ENCODE measurements around the gene FTCDNL1. TPM values are rescaled to one million over a fixed set of nuclear protein-coding genes. Genes with fewer than 3 reads are reported as not detected.

Gene FTCDNL1
- total and polyA plus RNA-seq, 9 of the 15 experiments (the other 6 are each of a cell fraction or from before 2014, with no cell fraction given), result 0.13 to 0.58 (median 0.32) TPM

DNA sequence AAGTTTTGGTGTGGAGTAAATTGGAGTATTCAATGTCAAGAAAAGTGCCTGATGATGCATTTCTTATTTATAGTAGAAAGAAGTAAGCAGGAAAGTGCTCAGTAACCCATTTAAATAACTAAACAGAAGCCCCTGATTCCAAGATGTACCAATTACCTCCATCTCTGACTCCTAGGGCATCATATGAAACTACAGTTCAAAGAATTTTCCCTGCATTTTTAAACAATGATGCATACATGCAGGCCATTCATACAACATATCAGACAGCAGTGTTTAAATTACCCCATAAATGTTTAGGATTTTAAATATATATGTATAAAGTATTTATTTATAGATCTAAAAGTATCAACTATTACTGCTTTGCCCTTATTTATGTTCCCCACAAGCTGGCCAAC is 36.2 kb downstream of the FTCDNL1 start:
- intact Hi-C loops (cut with micrococcal nuclease), result no loop called here
- no TSS peak for BruUV-seq (replicated peaks)
- Histone ChIP-seq H3K4me1 (replicated peaks in 1 of 2; ENCODE audit: control insufficient read depth in 2 of 2, insufficient read depth in 2 of 2, low read length in 2 of 2) (no peaks in the 10 kb centered on the region), H3K36me3 (ENCODE audit: control insufficient read depth, insufficient read depth, low read length) (no peaks in the 10 kb centered on the region), H3K27ac (ENCODE audit: extremely low read depth, low read depth, low read length) (no peak overlapping the region), H3K9me3 (replicated peaks; ENCODE audit: control insufficient read depth, insufficient read depth, low read depth, low read length) (no peaks in the 10 kb centered on the region), H4K20me1 (replicated peaks; ENCODE audit: control insufficient read depth, insufficient read depth, low read length) (no peaks in the 10 kb centered on the region), H3K27me3 (ENCODE audit: control insufficient read depth in 2 of 2, insufficient read depth in 2 of 2, low read length in 2 of 2) (peaks cover 2 to 4% of the 10 kb centered on the region in 2 experiments; a peak in 1 of 5 replicates), H3K4me3 (no peak overlapping the region), H3K9ac (ENCODE audit: insufficient read depth in 1 of 2, low read depth in 2 of 2, low read length in 2 of 2) (no peak overlapping the region), H3K4me2 (ENCODE audit: insufficient read depth, low read length) (no peak overlapping the region), H2AFZ (ENCODE audit: low read depth, low read length) (no peak overlapping the region), H3K79me2 (ENCODE audit: control insufficient read depth, insufficient read depth, low read length) (no peaks in the 10 kb centered on the region), H3K9me1 (ENCODE audit: control insufficient read depth, insufficient read depth, low read length) (no peaks in the 10 kb centered on the region)
- DNase-seq (ENCODE audit: extremely low read depth in 1 of 4, low spot score in 3 of 4) (no peak), ATAC-seq (no peak), FAIRE-seq (no peak)
- CTCF ChIA-PET (ENCODE audit: low intra/inter-chr PET ratio), result no interaction called here
- POLR2A ChIA-PET, result interaction anchor here (0.5 kb wide), 1 partner anchor 317 kb away, joined by 3 read pairs; no protein-coding TSS in a partner anchor
- in situ Hi-C loops (cut with MboI), result no loop called here
- no peak for TF ChIP-seq ZNF408 (CRISPR knock-in tag; IDR thresholded peaks at IDR 0.05; ENCODE audit: low read depth)
- no peak for TF ChIP-seq ZSCAN32 (CRISPR knock-in tag; IDR thresholded peaks at IDR 0.05)
- no peak for TF ChIP-seq TCF7L2 (IDR thresholded peaks at IDR 0.05; ENCODE audit: low read depth, low read length)
- no peak for TF ChIP-seq ZNF507 (tag; conservative IDR thresholded peaks at IDR 0.05)
- TF ChIP-seq PTTG1 (tag; IDR thresholded peaks at IDR 0.05; ENCODE audit: low read depth), result no peak
- TF ChIP-seq, protein P1, sequence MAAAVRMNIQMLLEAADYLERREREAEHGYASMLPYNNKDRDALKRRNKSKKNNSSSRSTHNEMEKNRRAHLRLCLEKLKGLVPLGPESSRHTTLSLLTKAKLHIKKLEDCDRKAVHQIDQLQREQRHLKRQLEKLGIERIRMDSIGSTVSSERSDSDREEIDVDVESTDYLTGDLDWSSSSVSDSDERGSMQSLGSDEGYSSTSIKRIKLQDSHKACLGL (CRISPR knock-in tag; IDR thresholded peaks at IDR 0.05; ENCODE audit: borderline replicate concordance, poor library complexity, severe bottlenecking), result no peak
- no peak for TF ChIP-seq COPS2 (conservative IDR thresholded peaks at IDR 0.05)
- no peak for TF ChIP-seq ZBED1 (IDR thresholded peaks at IDR 0.05)
- TF ChIP-seq SMAD3 (CRISPR knock-in tag; conservative IDR thresholded peaks at IDR 0.05), result no peak
- TF ChIP-seq, protein P2, sequence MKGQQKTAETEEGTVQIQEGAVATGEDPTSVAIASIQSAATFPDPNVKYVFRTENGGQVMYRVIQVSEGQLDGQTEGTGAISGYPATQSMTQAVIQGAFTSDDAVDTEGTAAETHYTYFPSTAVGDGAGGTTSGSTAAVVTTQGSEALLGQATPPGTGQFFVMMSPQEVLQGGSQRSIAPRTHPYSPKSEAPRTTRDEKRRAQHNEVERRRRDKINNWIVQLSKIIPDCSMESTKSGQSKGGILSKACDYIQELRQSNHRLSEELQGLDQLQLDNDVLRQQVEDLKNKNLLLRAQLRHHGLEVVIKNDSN (CRISPR knock-in tag; IDR thresholded peaks at IDR 0.05), result no peak
- no peak for TF ChIP-seq ZNF79 (CRISPR knock-in tag; IDR thresholded peaks at IDR 0.05; ENCODE audit: low read depth)
- TF ChIP-seq, protein P3, sequence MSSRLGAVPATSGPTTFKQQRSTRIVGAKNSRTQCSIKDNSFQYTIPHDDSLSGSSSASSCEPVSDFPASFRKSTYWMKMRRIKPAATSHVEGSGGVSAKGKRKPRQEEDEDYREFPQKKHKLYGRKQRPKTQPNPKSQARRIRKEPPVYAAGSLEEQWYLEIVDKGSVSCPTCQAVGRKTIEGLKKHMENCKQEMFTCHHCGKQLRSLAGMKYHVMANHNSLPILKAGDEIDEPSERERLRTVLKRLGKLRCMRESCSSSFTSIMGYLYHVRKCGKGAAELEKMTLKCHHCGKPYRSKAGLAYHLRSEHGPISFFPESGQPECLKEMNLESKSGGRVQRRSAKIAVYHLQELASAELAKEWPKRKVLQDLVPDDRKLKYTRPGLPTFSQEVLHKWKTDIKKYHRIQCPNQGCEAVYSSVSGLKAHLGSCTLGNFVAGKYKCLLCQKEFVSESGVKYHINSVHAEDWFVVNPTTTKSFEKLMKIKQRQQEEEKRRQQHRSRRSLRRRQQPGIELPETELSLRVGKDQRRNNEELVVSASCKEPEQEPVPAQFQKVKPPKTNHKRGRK (tag; IDR thresholded peaks at IDR 0.05), result no peak

All from K562 (cell line).